ENCODE data around the gene C16orf90. TPM values are rescaled to one million over a fixed set of nuclear protein-coding genes. Genes with fewer than 3 reads are reported as not detected.

Gene C16orf90, protein sequence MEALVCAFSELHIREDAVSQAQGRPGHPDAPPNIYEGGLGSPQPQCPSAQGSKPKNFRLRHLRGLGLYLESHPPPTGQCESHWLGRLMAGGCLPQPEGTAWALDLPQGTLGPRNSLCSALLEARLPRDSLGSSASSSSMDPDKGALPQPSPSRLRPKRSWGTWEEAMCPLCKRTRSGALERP
- not detected for total RNA-seq (2013)
- not detected for polyA plus RNA-seq
- polyA minus RNA-seq, result not detected in 2 replicates
- total RNA-seq, result 0 to 0.23 (median 0) reads per million in 11 experiments

DNA sequence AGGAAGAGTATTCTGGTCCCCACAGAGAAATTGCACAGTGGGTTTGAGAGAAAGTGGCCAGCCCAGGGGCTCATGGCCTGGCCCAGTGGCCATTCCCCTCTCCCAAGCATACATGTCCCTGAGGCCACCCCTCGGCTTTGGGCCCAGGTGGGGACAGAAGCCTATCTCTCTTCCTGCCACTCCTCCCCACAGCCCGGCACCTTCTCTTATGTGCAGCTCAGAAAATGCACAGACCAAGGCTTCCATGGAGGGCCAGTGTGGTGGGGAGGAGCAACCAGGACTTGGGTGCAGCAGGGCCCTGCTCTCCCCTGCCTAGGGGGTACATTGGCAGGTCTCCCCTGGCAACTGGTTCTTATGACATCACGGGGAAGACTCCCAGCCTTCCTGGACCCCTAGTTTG lies at the start of gene C16orf90:
C16orf90 (minus strand) TSS at position 314 of the 400 bp plus-strand sequence; CDS start at position 246, 68 bp downstream.
- no peaks in the 10 kb centered on the region for H3K36me3 Mint-ChIP-seq
- no peaks in the 10 kb centered on the region for H3K36me3 ChIP-seq (replicated peaks in 1 of 2; ENCODE audit: control insufficient read depth in 1 of 2, insufficient read depth in 2 of 2, low read length in 2 of 2)
- H3K27me3 ChIP-seq (ENCODE audit: control insufficient read depth in 2 of 2, insufficient read depth in 2 of 2, low read length in 2 of 2), result no peaks in the 10 kb centered on the region
- H3K4me1 ChIP-seq (ENCODE audit: control insufficient read depth in 1 of 2, insufficient read depth in 2 of 2, low read length in 2 of 2), result peaks cover 1 to 5% of the 10 kb centered on the region in 2 donors
- TF ChIP-seq, protein P1, sequence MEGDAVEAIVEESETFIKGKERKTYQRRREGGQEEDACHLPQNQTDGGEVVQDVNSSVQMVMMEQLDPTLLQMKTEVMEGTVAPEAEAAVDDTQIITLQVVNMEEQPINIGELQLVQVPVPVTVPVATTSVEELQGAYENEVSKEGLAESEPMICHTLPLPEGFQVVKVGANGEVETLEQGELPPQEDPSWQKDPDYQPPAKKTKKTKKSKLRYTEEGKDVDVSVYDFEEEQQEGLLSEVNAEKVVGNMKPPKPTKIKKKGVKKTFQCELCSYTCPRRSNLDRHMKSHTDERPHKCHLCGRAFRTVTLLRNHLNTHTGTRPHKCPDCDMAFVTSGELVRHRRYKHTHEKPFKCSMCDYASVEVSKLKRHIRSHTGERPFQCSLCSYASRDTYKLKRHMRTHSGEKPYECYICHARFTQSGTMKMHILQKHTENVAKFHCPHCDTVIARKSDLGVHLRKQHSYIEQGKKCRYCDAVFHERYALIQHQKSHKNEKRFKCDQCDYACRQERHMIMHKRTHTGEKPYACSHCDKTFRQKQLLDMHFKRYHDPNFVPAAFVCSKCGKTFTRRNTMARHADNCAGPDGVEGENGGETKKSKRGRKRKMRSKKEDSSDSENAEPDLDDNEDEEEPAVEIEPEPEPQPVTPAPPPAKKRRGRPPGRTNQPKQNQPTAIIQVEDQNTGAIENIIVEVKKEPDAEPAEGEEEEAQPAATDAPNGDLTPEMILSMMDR (IDR thresholded peaks at IDR 0.05), result no peak
- intact Hi-C loops (cut with micrococcal nuclease), result loop anchor here in 1 of 2 donors (5.0 kb wide), 1 partner anchor 33 kb away; no protein-coding TSS in a partner anchor
- no peak within 1 kb of the TSS for H3K27ac ChIP-seq (ENCODE audit: low read depth in 1 of 2, low read length in 2 of 2)
- no peaks in the 10 kb centered on the region for H4K20me1 ChIP-seq (ENCODE audit: insufficient read depth, low read length)
- H3K4me1 Mint-ChIP-seq, result peaks cover 6% of the 10 kb centered on the region
- no peak within 1 kb of the TSS for H3K9ac ChIP-seq (ENCODE audit: insufficient read depth, low read length, poor library complexity, severe bottlenecking)
- 100% methylated on average over 1 of the region's 3 CpGs for WGBS (ENCODE audit: insufficient coverage)
- no peak within 1 kb of the TSS for H3K27ac Mint-ChIP-seq
- DNase-seq, result no peak
- peaks cover 0 to 3% (median 0%) of the 10 kb centered on the region in 7 donors for H3K9me3 Mint-ChIP-seq
- H3K4me3 ChIP-seq (replicated peaks in 1 of 3; ENCODE audit: low read depth in 2 of 3, low read length in 3 of 3), result no peak within 1 kb of the TSS
- no peaks in the 10 kb centered on the region for H3K79me2 ChIP-seq (ENCODE audit: insufficient read depth, low read length)
- H3K4me2 ChIP-seq (replicated peaks; ENCODE audit: extremely low read depth, low read length, poor library complexity, severe bottlenecking), result no peak within 1 kb of the TSS
- H3K27me3 Mint-ChIP-seq (ENCODE audit: low read depth in 3 of 3), result peaks cover 0 to 14% (median 3%) of the 10 kb centered on the region in 3 donors
- H2AFZ ChIP-seq (ENCODE audit: insufficient read depth, low read depth, low read length, poor library complexity, severe bottlenecking), result no peak within 1 kb of the TSS
- no peaks in the 10 kb centered on the region for H3K9me3 ChIP-seq (replicated peaks in 1 of 2; ENCODE audit: control insufficient read depth in 1 of 2, insufficient read depth in 1 of 2, low read length in 2 of 2)
- H3K4me3 Mint-ChIP-seq, result no peak within 1 kb of the TSS

DNA sequence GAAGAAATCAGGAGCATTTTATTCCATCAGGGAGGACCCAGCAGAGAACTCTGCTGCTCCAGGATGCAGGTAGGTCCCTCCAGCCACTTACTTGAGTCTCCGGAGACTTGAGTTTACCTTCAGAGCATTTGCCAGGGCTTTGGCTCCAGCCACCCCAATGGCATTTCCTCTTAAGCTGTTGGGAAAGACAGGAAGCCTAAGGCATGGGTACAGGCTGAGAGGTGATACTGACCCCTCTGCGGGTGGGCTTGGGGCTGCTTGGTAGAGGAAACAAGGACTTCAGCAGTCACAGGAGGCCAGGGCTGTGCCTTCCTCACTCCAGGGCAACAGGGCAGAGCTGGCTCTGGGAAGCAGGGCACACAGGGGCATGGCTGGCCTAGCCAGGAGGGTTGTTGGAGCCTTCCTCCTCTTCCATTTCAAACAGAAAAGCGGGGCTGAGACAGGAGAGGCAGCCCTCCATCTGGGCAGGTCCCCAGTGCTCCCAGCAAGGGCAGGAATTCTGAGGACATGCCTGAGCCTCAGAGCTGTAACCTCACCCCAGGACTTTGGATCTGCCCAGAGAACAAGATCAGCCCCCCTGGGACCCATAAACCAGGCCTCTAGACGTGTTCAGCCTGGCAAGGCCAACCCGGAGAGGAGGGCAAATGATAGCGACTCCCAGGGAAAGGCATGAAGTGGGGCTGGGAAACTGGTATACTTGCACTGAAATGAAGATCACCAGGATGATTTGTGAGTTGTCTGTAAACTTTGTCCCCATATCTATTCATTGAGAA lies 47.5 kb upstream of the C16orf90 start:
- intact Hi-C loops (cut with micrococcal nuclease), result no loop called here
- H2AFZ ChIP-seq (ENCODE audit: insufficient read depth, low read depth, low read length, poor library complexity, severe bottlenecking), result no peak overlapping the region
- no peaks in the 10 kb centered on the region for H3K9me3 ChIP-seq (replicated peaks in 1 of 2; ENCODE audit: control insufficient read depth in 1 of 2, insufficient read depth in 1 of 2, low read length in 2 of 2)
- no peak overlapping the region for H3K4me3 ChIP-seq (replicated peaks in 1 of 3; ENCODE audit: low read depth in 2 of 3, low read length in 3 of 3)
- Mint-ChIP-seq H3K4me1 (peaks cover 10% of the 10 kb centered on the region), H3K27ac (no peak overlapping the region), H3K36me3 (no peaks in the 10 kb centered on the region), H3K27me3 (ENCODE audit: low read depth in 3 of 3) (no peaks in the 10 kb centered on the region), H3K9me3 (no peaks in the 10 kb centered on the region), H3K4me3 (no peak overlapping the region)
- no peak overlapping the region for H3K9ac ChIP-seq (ENCODE audit: insufficient read depth, low read length, poor library complexity, severe bottlenecking)
- TF ChIP-seq, protein P1 (IDR thresholded peaks at IDR 0.05), result no peak
- no peaks in the 10 kb centered on the region for H3K36me3 ChIP-seq (replicated peaks in 1 of 2; ENCODE audit: control insufficient read depth in 1 of 2, insufficient read depth in 2 of 2, low read length in 2 of 2)
- no peaks in the 10 kb centered on the region for H4K20me1 ChIP-seq (ENCODE audit: insufficient read depth, low read length)
- H3K4me2 ChIP-seq (replicated peaks; ENCODE audit: extremely low read depth, low read length, poor library complexity, severe bottlenecking), result no peak overlapping the region
- DNase-seq, result no peak
- no peaks in the 10 kb centered on the region for H3K79me2 ChIP-seq (ENCODE audit: insufficient read depth, low read length)
- no peak overlapping the region for H3K27ac ChIP-seq (ENCODE audit: low read depth in 1 of 2, low read length in 2 of 2)
- no peaks in the 10 kb centered on the region for H3K27me3 ChIP-seq (ENCODE audit: control insufficient read depth in 2 of 2, insufficient read depth in 2 of 2, low read length in 2 of 2)
- WGBS (ENCODE audit: insufficient coverage), result 96% methylated on average over 4 of the region's 6 CpGs
- peaks cover 12% of the 10 kb centered on the region in 2 donors for H3K4me1 ChIP-seq (ENCODE audit: control insufficient read depth in 1 of 2, insufficient read depth in 2 of 2, low read length in 2 of 2)
